Embryonic facial prominence (tissue), 1 donor: ENCODE data around the gene NAP1L1.

Experiments
- DNase-seq: peaks from one replicate; pipeline ENCODE4 v3.0.0-alpha.2; 2016; ENCODE audit errors: extremely low spot score

NAP1L1 gene

GRCh38 chr12:76020731-76021672 is 63.5 kb downstream of the NAP1L1 start:
- DNase-seq = no peak

GRCh38 chr12:76020281-76020680 is 64.2 kb downstream of the NAP1L1 start:
- DNase-seq = no peak

- DNase-seq = no peak
Measured at GRCh38 chr12:76018672-76019071, 65.8 kb downstream of the NAP1L1 start.

DNA sequence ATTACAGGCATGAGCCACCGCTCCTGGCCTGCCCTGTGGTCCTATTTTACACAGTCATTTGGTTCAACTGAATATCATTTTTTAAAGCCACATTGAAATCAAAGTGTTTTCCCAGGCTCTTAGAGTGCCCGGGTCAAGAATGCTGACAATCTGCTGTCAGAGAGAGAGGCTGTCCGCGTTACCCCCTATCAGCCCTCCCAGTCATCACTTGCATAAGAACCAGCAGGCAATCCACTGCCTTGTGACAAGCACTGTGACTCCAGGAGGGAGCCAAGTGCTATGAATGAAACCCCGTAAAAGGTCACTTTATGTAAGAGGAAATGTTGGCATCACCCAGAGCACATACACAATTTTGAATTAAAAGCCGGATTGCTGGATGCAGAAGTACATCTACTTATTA is 66.4 kb downstream of the NAP1L1 start:
- no peak for DNase-seq

- DNase-seq = no peak
Measured at GRCh38 chr12:76014007-76014406, 70.5 kb downstream of the NAP1L1 start.

DNA sequence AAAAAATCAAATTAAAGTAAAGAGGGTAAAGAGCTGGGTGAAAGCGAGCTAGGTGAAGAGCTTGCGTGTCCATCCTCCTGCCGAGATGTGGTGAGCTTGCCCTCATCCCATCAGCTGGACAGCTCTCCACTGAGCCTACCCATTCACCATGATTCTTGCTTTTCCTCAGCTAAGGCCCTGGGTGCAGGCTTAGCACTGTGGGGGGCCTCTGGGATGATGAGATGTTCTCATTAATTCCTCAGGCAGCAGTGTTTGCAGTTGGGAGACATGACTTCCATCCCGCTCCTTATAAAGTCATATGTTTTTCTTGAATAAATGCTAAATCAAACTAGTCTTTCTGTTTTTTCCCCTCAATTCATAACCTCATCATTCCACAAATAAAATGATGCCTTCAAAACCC is 70.9 kb downstream of the NAP1L1 start:
- DNase-seq = no peak

DNA sequence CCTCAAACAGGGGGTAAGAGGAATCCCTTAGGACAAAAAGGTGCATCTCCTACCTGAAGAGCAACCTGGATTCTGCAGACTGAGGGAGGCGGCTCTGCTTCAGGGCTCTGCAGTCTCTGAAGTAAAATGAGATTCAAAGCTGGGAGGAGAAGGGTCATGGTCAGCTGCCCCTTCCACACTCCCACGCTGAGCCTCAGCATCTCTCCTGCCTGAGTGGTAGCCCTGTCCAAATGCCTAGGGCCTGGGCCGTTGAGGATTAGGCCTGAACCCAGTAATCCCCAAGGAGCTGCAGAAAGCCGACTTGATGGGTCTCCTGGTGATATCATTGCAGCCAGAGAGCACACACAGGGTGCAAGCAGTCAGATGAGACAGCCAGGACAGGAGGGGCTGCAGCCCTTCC is 71.8 kb downstream of the NAP1L1 start:
- no peak for DNase-seq

GRCh38 chr12:76010732-76011458 is 73.6 kb downstream of the NAP1L1 start:
- DNase-seq = no peak

GRCh38 chr12:76008428-76008827 is 76.1 kb downstream of the NAP1L1 start:
- no peak for DNase-seq

- DNase-seq = no peak
Measured at GRCh38 chr12:76007640-76008039, 76.8 kb downstream of the NAP1L1 start.

DNA sequence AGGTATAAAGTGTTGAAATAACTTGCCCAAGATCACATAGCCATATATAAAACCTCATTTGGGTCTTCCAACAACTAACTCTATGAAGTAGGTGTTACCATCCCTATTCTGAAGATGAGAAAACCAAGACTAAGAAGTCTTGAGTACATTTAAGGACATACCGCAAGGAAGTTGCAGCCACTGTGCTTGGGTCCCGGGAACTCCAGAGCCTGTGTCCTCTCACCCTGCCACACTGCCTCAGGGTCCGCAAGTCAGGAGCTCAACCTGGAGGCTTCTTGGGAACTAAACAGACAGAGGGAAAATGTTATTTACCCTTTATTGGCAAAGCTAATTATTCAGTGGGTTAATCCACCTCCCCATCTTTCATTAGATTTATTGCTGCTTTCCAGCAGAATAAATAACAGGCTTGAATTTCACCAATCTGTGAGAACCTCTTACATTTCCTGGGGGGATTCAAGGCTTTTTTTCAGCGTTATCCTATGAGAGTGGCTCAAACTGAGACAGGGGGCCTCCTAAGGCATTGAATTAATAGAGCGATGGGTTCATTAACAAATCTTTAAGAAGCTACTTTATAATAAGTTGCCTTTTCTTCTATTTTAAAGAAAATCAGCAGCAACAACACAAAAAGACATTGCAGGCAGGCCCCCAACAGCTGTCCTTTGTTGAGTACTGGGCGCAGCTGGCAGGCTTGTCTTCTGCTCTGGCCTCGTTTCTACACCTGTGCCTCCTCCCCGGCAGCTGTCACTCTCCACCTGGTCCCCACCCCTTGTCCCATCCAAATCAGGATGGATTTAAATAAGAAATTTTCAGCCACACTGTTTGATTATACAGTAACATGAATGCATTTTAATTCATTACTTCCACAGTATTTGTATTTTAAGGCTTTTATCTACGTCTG is 78.2 kb downstream of the NAP1L1 start:
- no peak for DNase-seq

DNA sequence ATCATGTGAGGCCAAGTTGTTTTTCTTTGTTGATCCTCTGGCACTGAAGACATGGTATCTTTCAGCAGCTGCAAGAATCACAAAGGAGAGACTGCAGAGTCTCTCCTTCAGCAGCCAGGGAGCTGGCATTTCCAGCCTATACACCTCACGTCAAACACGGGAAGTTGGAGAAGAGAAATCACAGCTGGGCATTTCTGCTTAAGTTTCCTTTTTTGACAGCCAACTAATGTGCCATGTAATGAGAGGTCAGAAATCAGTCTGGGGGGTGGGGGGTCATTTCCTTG is 81.2 kb downstream of the NAP1L1 start:
- DNase-seq = no peak

DNA sequence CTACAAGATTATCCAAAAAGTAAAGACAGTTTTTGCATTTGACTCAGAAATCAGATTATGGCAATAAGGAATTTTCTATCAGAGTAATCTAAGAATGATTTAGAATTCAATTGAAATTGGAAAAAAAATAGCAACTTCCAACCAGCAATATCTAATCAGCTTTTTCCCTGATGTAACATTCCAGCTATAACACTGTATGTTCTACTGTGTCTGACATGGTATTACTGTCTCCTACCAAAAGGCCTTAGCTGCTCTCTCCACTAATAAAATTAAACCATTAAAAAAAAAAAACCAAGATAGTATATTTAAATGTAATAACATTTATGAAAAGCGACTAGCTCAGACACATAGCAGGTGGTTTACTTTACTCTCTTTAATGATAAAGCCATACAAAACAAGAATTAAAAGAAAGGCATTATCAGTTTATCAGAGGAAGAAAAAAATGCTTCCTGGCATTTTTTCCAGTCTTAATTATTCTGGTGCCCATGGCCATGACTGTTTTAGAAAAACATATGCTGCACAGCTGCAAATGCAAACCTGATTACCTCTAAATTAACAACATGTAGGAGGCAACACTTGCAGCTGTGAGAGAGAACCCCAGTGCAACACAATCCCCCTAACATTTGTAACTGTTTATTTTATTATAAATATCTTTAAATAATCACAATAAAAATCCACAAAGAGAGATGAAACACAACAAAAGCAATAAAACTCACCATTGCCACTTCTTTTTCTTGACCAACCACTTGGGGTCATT is 81.7 kb downstream of the NAP1L1 start:
- DNase-seq = no peak

- no peak for DNase-seq
Measured at GRCh38 chr12:75998292-75999063, 86.0 kb downstream of the NAP1L1 start.

DNA sequence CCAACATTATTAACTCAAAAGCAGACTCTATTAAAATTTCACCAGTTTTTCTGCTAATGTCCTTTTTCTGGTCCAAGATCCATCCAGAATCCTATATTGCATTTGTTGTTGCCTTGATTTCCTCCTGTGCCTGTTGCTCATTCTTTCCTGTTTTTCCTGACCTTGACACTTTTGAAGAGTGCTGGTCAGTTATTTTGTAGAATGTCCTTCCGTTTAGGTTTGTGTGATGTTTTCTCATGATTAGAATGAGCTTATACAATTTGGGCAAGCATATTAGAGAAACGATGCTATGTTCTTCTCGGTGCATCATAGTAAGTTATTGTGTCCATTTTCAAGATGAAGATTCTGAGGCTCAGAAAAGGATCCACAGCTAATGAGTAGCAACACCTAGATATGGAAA is 86.8 kb downstream of the NAP1L1 start:
- DNase-seq = no peak

GRCh38 chr12:75996861-75997447 is 87.5 kb downstream of the NAP1L1 start:
- DNase-seq = no peak

- DNase-seq = no peak
Measured at GRCh38 chr12:75995691-75996090, 88.8 kb downstream of the NAP1L1 start.

GRCh38 chr12:75994069-75994740 is 90.3 kb downstream of the NAP1L1 start:
- no peak for DNase-seq

DNA sequence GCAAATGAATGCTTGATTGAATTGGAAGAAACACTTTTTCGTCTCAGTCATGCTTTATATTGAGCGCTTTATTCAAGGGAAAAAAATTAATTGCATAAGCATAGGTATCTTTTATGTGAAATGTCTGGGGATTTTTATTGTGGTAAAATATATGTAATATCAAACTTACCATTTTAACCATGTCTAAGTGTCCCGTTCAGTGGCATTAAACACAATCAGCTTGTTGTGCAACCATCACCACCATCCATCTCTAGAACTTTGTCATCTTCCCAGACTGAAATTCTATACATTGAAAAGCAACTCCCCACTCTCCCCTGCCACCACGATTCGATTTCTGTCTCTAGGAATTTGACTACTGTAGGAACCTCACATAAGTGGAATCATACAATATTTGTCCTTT is 92.7 kb downstream of the NAP1L1 start:
- no peak for DNase-seq
